KOPT-K1 (cell line): ENCODE data around the gene SPATA45.

Experiments used
- H3K27ac ChIP-seq: fragments of 200-600 bp; sonication (generic); 2 replicates; pipeline ENCODE4 v1.5.1; 2016; ENCODE audit warnings: antibody characterized with exemption, mild to moderate bottlenecking, low read depth, low read length; ENCODE audit not compliant: poor library complexity, severe bottlenecking
- H3K36me3 ChIP-seq: fragments of 200-600 bp; sonication (generic); 2 replicates; pipeline ENCODE4 v1.5.1; 2017; ENCODE audit warnings: antibody characterized with exemption, mild to moderate bottlenecking, low read length, moderate library complexity; ENCODE audit not compliant: insufficient read depth
- H3K9me3 ChIP-seq: fragments of 200-600 bp; sonication (generic); 2 replicates; pipeline ENCODE4 v1.5.1; 2017; ENCODE audit warnings: antibody characterized with exemption, low read length, mild to moderate bottlenecking; ENCODE audit not compliant: insufficient read depth, poor library complexity, severe bottlenecking

Gene SPATA45

GRCh38 chr1:212816567-212817278, 30.7 kb downstream of the SPATA45 start:
- H3K9me3 ChIP-seq = no peaks in the 10 kb centered on the region

GRCh38 chr1:212814537-212815334, 32.7 kb downstream of the SPATA45 start:
- Histone ChIP-seq H3K36me3 (peaks cover 24% of the 10 kb centered on the region), H3K27ac (no peak overlapping the region), H3K9me3 (no peaks in the 10 kb centered on the region)

More at GRCh38 chr1:212816567-212817278, 30.7 kb downstream of the SPATA45 start:
- H3K27ac ChIP-seq = no peak overlapping the region
- H3K36me3 ChIP-seq = peaks cover 24% of the 10 kb centered on the region

- Histone ChIP-seq H3K27ac (no peak overlapping the region), H3K36me3 (peaks cover 66% of the 10 kb centered on the region)
Observed at GRCh38 chr1:212805767-212806166, 41.7 kb downstream of the SPATA45 start.

GRCh38 chr1:212797681-212798080, 49.8 kb downstream of the SPATA45 start:
- H3K27ac ChIP-seq = no peak overlapping the region
- H3K9me3 ChIP-seq = no peaks in the 10 kb centered on the region
- H3K36me3 ChIP-seq = peaks cover 37% of the 10 kb centered on the region

More at GRCh38 chr1:212805767-212806166, 41.7 kb downstream of the SPATA45 start:
- no peaks in the 10 kb centered on the region for H3K9me3 ChIP-seq

- H3K36me3 ChIP-seq = peaks cover 24% of the 10 kb centered on the region
- H3K27ac ChIP-seq = peak overlapping the region; percentile 67
Observed at GRCh38 chr1:212794561-212795014, 52.9 kb downstream of the SPATA45 start.

GRCh38 chr1:212792396-212792908, 55.0 kb downstream of the SPATA45 start:
- Histone ChIP-seq H3K9me3 (no peaks in the 10 kb centered on the region), H3K36me3 (peaks cover 13% of the 10 kb centered on the region), H3K27ac (peak overlapping the region; percentile 77)

More at GRCh38 chr1:212794561-212795014, 52.9 kb downstream of the SPATA45 start:
- H3K9me3 ChIP-seq = no peaks in the 10 kb centered on the region

- peak within 1 kb of the TSS; percentile 77 for H3K27ac ChIP-seq
- H3K36me3 ChIP-seq = peaks cover 13% of the 10 kb centered on the region
- no peaks in the 10 kb centered on the region for H3K9me3 ChIP-seq
Observed at GRCh38 chr1:212791676-212792395, 55.6 kb downstream of the SPATA45 start, which contains the start of the genes NSL1 and TATDN3. NSL1 (minus strand) TSS chr1:212791777; CDS start chr1:212791763, 14 bp downstream. TATDN3 (plus strand) TSS chr1:212791894; CDS start chr1:212791922, 28 bp downstream.

GRCh38 chr1:212791261-212791675, 56.2 kb downstream of the SPATA45 start:
- Histone ChIP-seq H3K36me3 (peaks cover 15% of the 10 kb centered on the region), H3K9me3 (no peaks in the 10 kb centered on the region), H3K27ac (peak overlapping the region; percentile 77)

GRCh38 chr1:212785871-212786270, 61.6 kb downstream of the SPATA45 start:
- H3K27ac ChIP-seq = no peak overlapping the region
- no peaks in the 10 kb centered on the region for H3K9me3 ChIP-seq
- peaks cover 69% of the 10 kb centered on the region for H3K36me3 ChIP-seq

- no peak overlapping the region for H3K27ac ChIP-seq
- H3K36me3 ChIP-seq = peaks cover 75% of the 10 kb centered on the region
- H3K9me3 ChIP-seq = no peaks in the 10 kb centered on the region
Observed at GRCh38 chr1:212783976-212784375, 63.5 kb downstream of the SPATA45 start.

- no peak overlapping the region for H3K27ac ChIP-seq
- peaks cover 75% of the 10 kb centered on the region for H3K36me3 ChIP-seq
- H3K9me3 ChIP-seq = no peaks in the 10 kb centered on the region
Observed at GRCh38 chr1:212782422-212783154, 64.9 kb downstream of the SPATA45 start.

GRCh38 chr1:212781225-212781624, 66.2 kb downstream of the SPATA45 start:
- Histone ChIP-seq H3K36me3 (peaks cover 73% of the 10 kb centered on the region), H3K9me3 (no peaks in the 10 kb centered on the region), H3K27ac (no peak overlapping the region)

GRCh38 chr1:212780759-212781158, 66.7 kb downstream of the SPATA45 start:
- Histone ChIP-seq H3K27ac (no peak overlapping the region), H3K36me3 (peaks cover 68% of the 10 kb centered on the region), H3K9me3 (no peaks in the 10 kb centered on the region)
